LNCAP (cell line): Measurements from ENCODE around the gene ATXN7L1.

ENCODE experiments used
- TF ChIP-seq, protein P1 (sequence below): fragments of 450-650 bp; IDR thresholded peaks from 2 replicates; pipeline ENCODE4 v1.5.1; 2017; ENCODE audit warnings: mild to moderate bottlenecking

ATXN7L1 gene

GRCh38 chr7:105577251-105577650 is 299.1 kb downstream of the ATXN7L1 start:
- TF ChIP-seq, protein P1, sequence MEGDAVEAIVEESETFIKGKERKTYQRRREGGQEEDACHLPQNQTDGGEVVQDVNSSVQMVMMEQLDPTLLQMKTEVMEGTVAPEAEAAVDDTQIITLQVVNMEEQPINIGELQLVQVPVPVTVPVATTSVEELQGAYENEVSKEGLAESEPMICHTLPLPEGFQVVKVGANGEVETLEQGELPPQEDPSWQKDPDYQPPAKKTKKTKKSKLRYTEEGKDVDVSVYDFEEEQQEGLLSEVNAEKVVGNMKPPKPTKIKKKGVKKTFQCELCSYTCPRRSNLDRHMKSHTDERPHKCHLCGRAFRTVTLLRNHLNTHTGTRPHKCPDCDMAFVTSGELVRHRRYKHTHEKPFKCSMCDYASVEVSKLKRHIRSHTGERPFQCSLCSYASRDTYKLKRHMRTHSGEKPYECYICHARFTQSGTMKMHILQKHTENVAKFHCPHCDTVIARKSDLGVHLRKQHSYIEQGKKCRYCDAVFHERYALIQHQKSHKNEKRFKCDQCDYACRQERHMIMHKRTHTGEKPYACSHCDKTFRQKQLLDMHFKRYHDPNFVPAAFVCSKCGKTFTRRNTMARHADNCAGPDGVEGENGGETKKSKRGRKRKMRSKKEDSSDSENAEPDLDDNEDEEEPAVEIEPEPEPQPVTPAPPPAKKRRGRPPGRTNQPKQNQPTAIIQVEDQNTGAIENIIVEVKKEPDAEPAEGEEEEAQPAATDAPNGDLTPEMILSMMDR: no peak

GRCh38 chr7:105571891-105572290 is 304.5 kb downstream of the ATXN7L1 start:
- TF ChIP-seq, protein P1: no peak

GRCh38 chr7:105567821-105568220 is 308.6 kb downstream of the ATXN7L1 start:
- TF ChIP-seq, protein P1: no peak

- TF ChIP-seq, protein P1: no peak
Measured at GRCh38 chr7:105567024-105567423, 309.4 kb downstream of the ATXN7L1 start.

GRCh38 chr7:105565190-105565589 is 311.2 kb downstream of the ATXN7L1 start:
- TF ChIP-seq, protein P1: no peak

- TF ChIP-seq, protein P1: no peak
Measured at GRCh38 chr7:105559926-105560325, 316.5 kb downstream of the ATXN7L1 start.
